ENCODE data around the gene PRRT1B.

Gene PRRT1B

GRCh38 chr9:131582466-131583336 is 37.4 kb downstream of the PRRT1B start:
- no peak for DNase-seq

- no peak for DNase-seq
Measured at GRCh38 chr9:131583337-131583645, 38.0 kb downstream of the PRRT1B start.

GRCh38 chr9:131583836-131584555 is 38.7 kb downstream of the PRRT1B start:
- no peak for DNase-seq

- DNase-seq: peak; percentile 24
Measured at GRCh38 chr9:131584858-131585257, 39.5 kb downstream of the PRRT1B start.

- peak; percentile 82 for DNase-seq
Measured at GRCh38 chr9:131585375-131585774, 40.1 kb downstream of the PRRT1B start.

GRCh38 chr9:131587331-131587730 is 42.0 kb downstream of the PRRT1B start:
- no peak for DNase-seq

GRCh38 chr9:131587906-131588305 is 42.6 kb downstream of the PRRT1B start:
- no peak for DNase-seq

- DNase-seq: no peak
Measured at GRCh38 chr9:131588396-131588795, 43.1 kb downstream of the PRRT1B start.

- DNase-seq: no peak
Measured at GRCh38 chr9:131589124-131589711, 43.9 kb downstream of the PRRT1B start.

GRCh38 chr9:131589993-131590392 is 44.7 kb downstream of the PRRT1B start:
- no peak for DNase-seq

GRCh38 chr9:131590449-131590848 is 45.1 kb downstream of the PRRT1B start:
- peak; percentile 39 for DNase-seq

- DNase-seq: peak; percentile 80
Measured at GRCh38 chr9:131590907-131591844, 45.9 kb downstream of the PRRT1B start.

- DNase-seq: no peak
Measured at GRCh38 chr9:131591845-131592208, 46.5 kb downstream of the PRRT1B start.

GRCh38 chr9:131593091-131593820 is 47.9 kb downstream of the PRRT1B start:
- no peak for DNase-seq

GRCh38 chr9:131593936-131594665 is 48.8 kb downstream of the PRRT1B start:
- DNase-seq: no peak

- DNase-seq: no peak
Measured at GRCh38 chr9:131594906-131595665, 49.8 kb downstream of the PRRT1B start.

- no peak for DNase-seq
Measured at GRCh38 chr9:131595696-131596429, 50.5 kb downstream of the PRRT1B start.

GRCh38 chr9:131596430-131596743 is 51.1 kb downstream of the PRRT1B start:
- DNase-seq: no peak

- no peak for DNase-seq
Measured at GRCh38 chr9:131597246-131597645, 51.9 kb downstream of the PRRT1B start.

- DNase-seq: no peak
Measured at GRCh38 chr9:131598121-131598520, 52.8 kb downstream of the PRRT1B start.
